ENCODE results near the gene TMEM208.
A peak's percentile ranks its signal among the peaks of the same experiment; 100 is the strongest.

Gene TMEM208
- 16.7 to 29.4 reads per million in 2 donors for total RNA-seq

- peak; percentile 99 for DNase-seq
Measured at GRCh38 chr16:67226804-67227566, at the start of gene TMEM208. Gene TMEM208 (plus strand): TSS chr16:67227130. CDS start chr16:67227219, 89 bp downstream.

GRCh38 chr16:67177743-67178699, 48.9 kb upstream of the TMEM208 start:
- DNase-seq: peak; percentile 63

GRCh38 chr16:67179421-67180080, 47.4 kb upstream of the TMEM208 start:
- DNase-seq: no peak

GRCh38 chr16:67180166-67180565, 46.8 kb upstream of the TMEM208 start:
- DNase-seq: no peak

GRCh38 chr16:67181346-67181745, 45.6 kb upstream of the TMEM208 start:
- no peak for DNase-seq

GRCh38 chr16:67182288-67182687, 44.6 kb upstream of the TMEM208 start:
- DNase-seq: no peak

GRCh38 chr16:67183284-67183626, 43.7 kb upstream of the TMEM208 start:
- DNase-seq: no peak

- DNase-seq: peak; percentile 85
Measured at GRCh38 chr16:67183627-67184452, 43.1 kb upstream of the TMEM208 start, which contains the start of gene MATCAP1. Gene MATCAP1 (minus strand): TSS chr16:67183963. CDS start chr16:67180610, 3,353 bp downstream.

GRCh38 chr16:67184453-67184994, 42.4 kb upstream of the TMEM208 start:
- DNase-seq: peak; percentile 24

GRCh38 chr16:67184995-67185650, 41.8 kb upstream of the TMEM208 start:
- DNase-seq: peak; percentile 85

- no peak for DNase-seq
Measured at GRCh38 chr16:67185651-67186134, 41.2 kb upstream of the TMEM208 start.

- DNase-seq: no peak
Measured at GRCh38 chr16:67186550-67186950, 40.4 kb upstream of the TMEM208 start.

GRCh38 chr16:67187175-67187890, 39.6 kb upstream of the TMEM208 start:
- no peak for DNase-seq

- DNase-seq: no peak
Measured at GRCh38 chr16:67188323-67188722, 38.6 kb upstream of the TMEM208 start.

GRCh38 chr16:67188798-67189197, 38.1 kb upstream of the TMEM208 start:
- no peak for DNase-seq

GRCh38 chr16:67190041-67190440, 36.9 kb upstream of the TMEM208 start, which contains the start of gene EXOC3L1:
Gene EXOC3L1 (minus strand): TSS chr16:67190136. CDS start chr16:67189676, 460 bp downstream.
- no peak for DNase-seq

- no peak for DNase-seq
Measured at GRCh38 chr16:67190448-67191399, 36.2 kb upstream of the TMEM208 start.

GRCh38 chr16:67191411-67191994, 35.4 kb upstream of the TMEM208 start:
- DNase-seq: no peak
